GM18507 (cell line): ENCODE data around the gene UQCC5.

ENCODE experiments used
- DNase-seq: peaks from one replicate; pipeline ENCODE4 v3.0.0; 2011; ENCODE audit warnings: low read depth; ENCODE audit not compliant: insufficient read length; ENCODE audit errors: extremely low spot score
- FAIRE-seq: peaks from 2 replicates; lab custom pipeline; 2011; peaks lifted over from hg19 to GRCh38; lab: Jason Lieb, UNC

The UQCC5 gene

GRCh38 chr3:52530918-52531826 is 5.2 kb upstream of the UQCC5 start:
- FAIRE-seq (no peak), DNase-seq (no peak)

- DNase-seq = no peak
- FAIRE-seq = no peak
Observed at GRCh38 chr3:52531860-52532516, 4.4 kb upstream of the UQCC5 start.

DNA sequence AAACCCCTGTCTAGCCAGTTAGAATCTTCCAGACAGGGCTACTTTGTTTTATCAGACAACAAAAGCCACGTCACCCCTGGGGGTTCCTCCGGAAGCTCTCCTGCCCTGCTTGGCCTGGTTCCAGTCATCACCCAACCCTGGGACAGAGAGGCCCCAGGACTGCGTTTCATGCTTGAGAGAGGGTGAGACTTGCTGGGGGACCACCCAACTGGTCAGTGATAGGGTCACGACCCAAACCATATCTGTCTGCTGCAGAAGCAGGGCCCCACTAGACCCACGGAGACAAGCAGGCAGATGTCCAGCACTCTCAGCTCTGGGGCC is 3.9 kb upstream of the UQCC5 start:
- no peak for DNase-seq
- peak; percentile 48 for FAIRE-seq

DNA sequence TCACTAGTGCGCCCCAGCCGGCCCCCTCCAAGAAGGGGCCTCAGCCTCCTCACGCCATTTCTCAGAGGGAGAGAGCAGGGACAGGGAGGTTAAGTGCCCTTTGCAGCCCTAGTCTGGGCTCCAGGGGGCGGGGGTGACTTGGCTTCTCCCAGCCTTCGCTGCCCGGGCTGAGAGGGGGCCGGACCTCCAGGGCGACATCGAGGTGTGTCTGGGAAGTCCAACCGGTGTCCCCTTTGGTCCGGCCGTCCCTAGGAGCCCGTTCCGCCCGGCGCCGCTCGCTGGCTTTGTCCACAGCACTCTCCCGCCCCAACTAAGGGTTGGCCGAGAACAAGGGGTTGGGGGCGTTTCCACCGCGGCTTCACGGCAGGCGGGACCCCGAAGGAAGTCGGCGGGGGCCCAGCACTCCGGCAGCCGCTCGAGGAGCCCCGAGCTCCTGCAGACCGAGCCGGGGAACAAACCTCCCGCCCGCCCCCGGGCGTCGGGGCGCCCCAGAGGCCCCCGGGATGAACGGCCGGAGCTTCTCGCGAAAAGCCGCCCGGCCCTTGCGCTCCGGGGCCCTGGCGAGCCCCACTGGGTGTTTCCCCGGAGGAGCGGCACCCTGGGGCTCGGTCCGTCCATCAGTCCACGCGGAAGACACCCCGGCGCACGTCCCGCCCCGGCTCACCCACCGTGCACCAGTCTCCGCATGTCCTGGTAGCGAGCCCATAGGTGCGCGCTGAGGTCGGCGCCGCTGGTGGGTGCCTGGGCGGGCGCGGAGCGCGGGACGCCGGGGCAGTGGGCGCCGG is 3.4 kb upstream of the UQCC5 start:
- no peak for FAIRE-seq
- DNase-seq = no peak

GRCh38 chr3:52533623-52534280 is 2.7 kb upstream of the UQCC5 start, which contains the start of gene NT5DC2:
Gene NT5DC2 (minus strand): TSS chr3:52533857. CDS start chr3:52533737, 120 bp downstream.
- DNase-seq = peak; percentile 81
- FAIRE-seq = no peak

GRCh38 chr3:52534281-52535183 is 1.9 kb upstream of the UQCC5 start:
- FAIRE-seq = no peak
- no peak for DNase-seq

DNA sequence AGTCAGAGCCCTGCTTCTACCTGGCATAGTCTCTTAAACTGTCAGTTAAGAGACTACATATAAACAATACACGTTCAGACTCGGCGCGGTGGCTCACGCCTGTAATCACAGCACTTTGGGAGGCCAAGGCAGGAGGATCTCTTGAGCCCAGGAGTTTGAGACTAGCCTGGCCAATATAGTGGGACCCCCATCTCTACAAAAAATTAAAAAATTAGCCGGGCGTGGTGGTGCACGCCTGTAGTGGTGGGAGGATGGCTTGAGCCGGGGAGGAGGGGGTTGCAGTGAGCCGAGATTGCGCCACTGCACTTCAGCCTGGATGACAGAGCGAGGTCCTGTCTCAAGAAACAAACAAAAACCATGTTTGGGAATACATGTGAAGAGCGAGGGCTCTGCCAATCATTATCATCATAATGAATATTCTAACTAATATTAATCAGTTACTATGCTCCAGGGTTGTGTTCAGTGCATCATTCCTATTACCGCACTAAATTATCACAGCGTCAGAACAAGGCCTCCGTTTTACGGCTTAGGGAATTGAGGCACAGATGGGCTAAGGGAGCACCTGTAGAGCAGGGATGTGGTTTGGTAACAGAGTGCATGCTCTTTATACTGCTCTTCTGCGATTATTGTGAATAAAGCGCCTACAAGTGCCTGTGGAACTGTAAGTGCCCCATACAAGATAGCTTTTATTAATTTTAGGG is 844 bp upstream of the UQCC5 start:
- DNase-seq = no peak
- no peak for FAIRE-seq

DNA sequence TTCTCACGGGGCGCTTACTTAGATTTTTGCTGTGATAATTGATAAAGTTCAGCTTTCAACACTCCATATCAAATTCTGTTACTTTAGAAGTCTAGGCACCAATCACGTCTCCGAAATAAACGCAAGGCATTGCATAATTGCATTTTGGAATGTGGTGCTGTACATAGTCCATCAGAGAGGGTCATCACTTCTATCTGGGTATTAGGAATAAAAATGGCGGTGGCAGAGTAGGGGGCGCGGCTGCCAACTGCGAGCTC is 365 bp upstream of the UQCC5 start:
- DNase-seq (no peak), FAIRE-seq (no peak)

GRCh38 chr3:52537165-52537620 is 788 bp downstream of the UQCC5 start:
- FAIRE-seq (no peak), DNase-seq (no peak)

DNA sequence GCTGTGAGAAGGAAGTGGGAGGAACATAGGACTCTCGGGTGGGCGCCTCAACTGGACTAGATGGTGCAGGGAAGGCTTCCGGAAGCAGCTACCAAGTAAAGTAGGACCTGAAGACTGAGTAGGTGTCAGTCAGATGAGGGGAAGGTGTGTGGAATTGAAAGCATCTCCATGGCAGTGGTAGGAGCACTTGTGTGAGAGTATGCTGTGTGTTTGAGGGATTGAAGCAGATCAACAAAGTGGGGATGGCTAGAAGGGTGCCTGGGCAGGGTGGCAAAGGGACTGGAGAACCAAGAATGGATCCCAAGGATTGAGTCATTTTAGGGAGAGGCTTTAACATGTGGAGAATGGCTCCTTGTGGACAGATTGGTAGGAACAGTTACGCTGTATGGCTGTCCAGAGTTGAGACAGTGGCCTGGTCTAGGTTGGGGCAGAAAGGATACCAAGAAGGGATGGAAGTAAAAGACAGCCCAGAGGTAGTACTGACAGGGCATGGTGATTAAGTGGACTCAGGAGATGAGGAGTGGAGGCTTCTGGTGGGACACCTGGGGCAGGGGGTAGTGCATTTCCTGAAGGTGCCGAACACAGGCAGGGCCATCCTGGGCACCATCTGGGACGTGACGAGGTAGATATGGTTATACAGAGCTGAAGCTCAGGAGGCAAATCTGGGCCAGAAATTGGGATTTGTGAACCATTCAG is 1.5 kb downstream of the UQCC5 start:
- peak; percentile 39 for FAIRE-seq

GRCh38 chr3:52539010-52539653 is 2.7 kb downstream of the UQCC5 start:
- DNase-seq (no peak), FAIRE-seq (no peak)

More for the DNA sequence above, 1.5 kb downstream of the UQCC5 start:
- DNase-seq = no peak

GRCh38 chr3:52541050-52541449 is 4.6 kb downstream of the UQCC5 start:
- DNase-seq = no peak
- FAIRE-seq = no peak

DNA sequence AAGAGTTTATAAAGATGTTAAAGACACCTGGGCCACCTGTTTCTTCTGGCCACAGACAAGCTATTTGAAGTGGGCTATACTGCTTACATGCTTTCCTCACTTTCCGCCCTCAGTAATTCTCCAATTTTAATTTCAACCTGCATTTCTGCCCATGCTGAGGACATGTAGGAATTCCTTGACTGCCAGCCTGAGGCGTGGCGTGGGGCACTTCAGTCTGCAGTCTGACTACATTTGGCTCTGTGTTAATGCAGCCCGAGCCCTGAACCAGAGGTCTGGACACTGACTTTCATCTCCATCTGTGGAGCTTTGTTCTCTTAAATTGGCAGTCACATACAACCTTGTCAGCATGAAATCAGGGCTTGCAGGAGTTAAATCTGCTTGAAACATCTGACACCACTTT is 8.5 kb downstream of the UQCC5 start:
- DNase-seq = no peak
- no peak for FAIRE-seq

- no peak for FAIRE-seq
Observed at GRCh38 chr3:52546111-52546901, 9.9 kb downstream of the UQCC5 start.

DNA sequence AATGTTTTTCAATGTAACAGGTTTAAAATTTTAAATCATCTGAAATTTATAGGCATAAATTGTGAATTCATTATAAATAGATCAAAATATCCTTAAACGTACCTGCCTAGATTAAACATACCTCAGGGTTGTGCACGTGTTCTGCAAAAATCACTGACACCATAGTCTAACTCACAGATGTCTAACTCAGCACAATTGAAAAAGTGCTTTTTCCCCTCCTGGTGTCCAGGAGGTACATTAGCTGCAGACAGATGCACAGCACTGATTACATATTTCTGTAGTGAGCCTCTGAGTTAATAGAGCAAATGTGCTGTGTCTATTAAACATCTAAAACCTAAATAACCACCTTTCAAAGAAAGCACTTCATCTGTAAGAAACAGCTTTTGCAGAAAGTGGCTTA is 10.7 kb downstream of the UQCC5 start:
- no peak for DNase-seq
- FAIRE-seq = no peak

More at GRCh38 chr3:52546111-52546901, 9.9 kb downstream of the UQCC5 start:
- no peak for DNase-seq

- no peak for DNase-seq
Observed at GRCh38 chr3:52551118-52551517, 14.7 kb downstream of the UQCC5 start.

GRCh38 chr3:52552089-52552488 is 15.7 kb downstream of the UQCC5 start:
- FAIRE-seq = no peak
- DNase-seq = no peak

More at GRCh38 chr3:52551118-52551517, 14.7 kb downstream of the UQCC5 start:
- FAIRE-seq = no peak
